GM19099 (cell line): ENCODE data around the gene OBSCN.

Experiments
- POLR2A ChIP-seq: IDR thresholded peaks from 3 replicates; pipeline ENCODE4 v1.6.1; 2011; ENCODE audit warnings: low read depth; ENCODE audit not compliant: insufficient read length; ENCODE audit errors: extremely low read depth

OBSCN gene

DNA sequence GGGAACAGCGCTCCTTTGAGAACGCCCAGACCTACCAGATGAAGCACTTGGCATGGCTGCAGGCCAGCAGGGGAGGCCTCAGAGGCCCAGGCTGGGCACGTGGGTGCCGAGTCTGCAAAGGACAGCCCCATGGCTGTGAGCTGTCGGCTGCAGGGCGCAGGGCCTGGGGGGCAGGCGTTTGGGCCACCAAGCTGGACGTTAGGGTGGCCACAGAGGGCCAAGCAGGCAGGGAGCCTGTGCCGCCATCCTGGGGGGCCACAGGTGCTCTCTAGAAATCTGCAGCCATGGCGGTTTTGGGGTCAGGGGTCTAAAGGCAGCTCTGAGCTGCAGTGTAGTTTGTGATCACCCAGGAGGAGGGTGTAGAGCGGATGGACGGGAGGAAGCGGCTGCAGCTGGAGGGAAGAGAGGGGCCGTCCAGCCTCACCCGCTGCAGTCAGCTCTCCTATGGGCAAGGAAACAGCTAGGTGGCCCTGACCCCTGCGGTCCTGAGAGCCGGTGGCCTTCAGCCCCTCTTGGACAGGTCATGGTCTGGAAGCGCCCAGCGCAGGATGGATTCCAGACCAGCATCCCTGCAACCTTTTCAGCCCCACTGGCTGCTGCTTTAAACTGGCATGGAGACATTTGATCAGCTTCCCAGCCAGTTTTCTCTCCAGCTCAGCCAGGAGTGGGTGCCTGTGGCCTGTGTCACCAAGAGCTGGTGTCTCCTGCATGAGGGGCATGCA, 31.2 kb upstream of the OBSCN start:
- TF ChIP-seq POLR2A, result no peak

GRCh38 chr1:228177183-228177475, 30.7 kb upstream of the OBSCN start:
- TF ChIP-seq POLR2A, result no peak

- TF ChIP-seq POLR2A, result no peak
Measured at GRCh38 chr1:228177721-228178710, 29.8 kb upstream of the OBSCN start.

- TF ChIP-seq POLR2A, result no peak
Measured at GRCh38 chr1:228178737-228179684, 28.8 kb upstream of the OBSCN start.

- no peak for TF ChIP-seq POLR2A
Measured at GRCh38 chr1:228180271-228180958, 27.4 kb upstream of the OBSCN start.

GRCh38 chr1:228180959-228181644, 26.7 kb upstream of the OBSCN start:
- TF ChIP-seq POLR2A, result no peak

GRCh38 chr1:228181645-228182034, 26.2 kb upstream of the OBSCN start:
- no peak for TF ChIP-seq POLR2A

GRCh38 chr1:228182296-228183030, 25.4 kb upstream of the OBSCN start:
- no peak for TF ChIP-seq POLR2A

GRCh38 chr1:228184152-228184551, 23.7 kb upstream of the OBSCN start:
- no peak for TF ChIP-seq POLR2A

- no peak for TF ChIP-seq POLR2A
Measured at GRCh38 chr1:228185641-228185965, 22.2 kb upstream of the OBSCN start.

DNA sequence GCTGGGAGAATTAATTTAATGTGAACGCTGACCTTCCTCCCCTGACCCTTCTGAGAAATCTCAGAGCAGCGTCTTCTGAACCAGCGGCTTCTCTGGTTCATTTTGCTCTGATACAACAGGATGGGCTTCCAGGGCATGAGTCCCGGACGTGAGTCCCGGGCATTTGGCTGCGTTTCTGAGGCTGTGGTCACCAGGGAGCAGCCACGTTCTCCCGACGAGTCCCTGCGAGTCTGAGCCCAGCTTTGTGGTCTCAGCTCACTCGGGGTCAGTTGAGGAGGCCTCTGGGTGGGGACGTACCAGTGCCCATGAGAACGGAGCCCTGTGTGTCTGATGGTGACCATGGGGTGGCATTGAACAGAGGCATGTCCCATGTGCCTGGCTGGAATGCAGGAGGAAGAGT, 17.7 kb upstream of the OBSCN start:
- TF ChIP-seq POLR2A, result no peak

GRCh38 chr1:228190778-228191177, 17.1 kb upstream of the OBSCN start:
- TF ChIP-seq POLR2A, result no peak

DNA sequence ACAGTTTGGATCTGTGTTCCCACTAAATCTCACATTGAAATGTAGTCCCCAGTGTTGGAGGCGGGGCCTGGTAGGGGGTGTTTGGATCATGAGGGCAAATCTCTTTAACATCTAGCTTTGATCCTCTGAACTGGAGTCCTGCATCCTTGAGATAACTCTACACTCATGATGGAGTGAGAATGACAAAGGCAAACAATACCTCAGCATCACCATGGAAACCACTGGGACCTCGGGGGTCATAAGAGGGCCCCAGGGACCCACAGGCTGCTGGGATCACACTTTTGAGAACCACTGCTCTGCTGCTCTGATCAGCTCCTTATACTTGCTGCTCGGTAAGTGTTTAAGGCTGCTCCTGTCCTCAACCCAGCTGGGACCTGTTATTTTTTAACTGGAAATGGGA, 13.4 kb upstream of the OBSCN start:
- TF ChIP-seq POLR2A, result no peak

GRCh38 chr1:228194921-228195812, 12.7 kb upstream of the OBSCN start:
- no peak for TF ChIP-seq POLR2A
